Myocyte (in vitro differentiated cells): ENCODE data around the gene FGD5. TPM values are rescaled to one million over a fixed set of nuclear protein-coding genes. Genes with fewer than 3 reads are reported as not detected.
"Not testable (repeated sequence)": the region's sequence is repeated elsewhere in the genome, so short reads cannot be mapped to it uniquely, and the experiment has no call there.

Source experiments
- DNase-seq: peaks from one replicate; pipeline ENCODE4 v3.0.0-alpha.2; 2012; ENCODE audit warnings: low read depth
- total RNA-seq: library from RNA; depleted of rRNA; stranded (reverse); fragments of >200 nt; gene quantifications from 2 replicates; pipeline ENCODE4 v1.2.3, GENCODE V29; 2014

Gene FGD5
- total RNA-seq, 1 donor from 2014 or later: not detected

- no peak for DNase-seq
Observed at GRCh38 chr3:14804835-14805780, 13.7 kb upstream of the FGD5 start.

GRCh38 chr3:14805961-14806537 lies 12.7 kb upstream of the FGD5 start:
- no peak for DNase-seq

- DNase-seq: peak; percentile 31
Observed at GRCh38 chr3:14806641-14807263, 12.0 kb upstream of the FGD5 start.

GRCh38 chr3:14808025-14808424 lies 10.7 kb upstream of the FGD5 start:
- DNase-seq: no peak

- no peak for DNase-seq
Observed at GRCh38 chr3:14808502-14809266, 10.1 kb upstream of the FGD5 start.

GRCh38 chr3:14809611-14810010 lies 9.2 kb upstream of the FGD5 start:
- not testable (repeated sequence) for DNase-seq

GRCh38 chr3:14810070-14810791 lies 8.5 kb upstream of the FGD5 start:
- no peak for DNase-seq

GRCh38 chr3:14810801-14811661 lies 7.7 kb upstream of the FGD5 start:
- DNase-seq: no peak

GRCh38 chr3:14811684-14812083 lies 7.1 kb upstream of the FGD5 start:
- no peak for DNase-seq

- DNase-seq: no peak
Observed at GRCh38 chr3:14812196-14812790, 6.5 kb upstream of the FGD5 start.

- DNase-seq: no peak
Observed at GRCh38 chr3:14814411-14814871, 4.3 kb upstream of the FGD5 start.

GRCh38 chr3:14816359-14816758 lies 2.4 kb upstream of the FGD5 start:
- no peak for DNase-seq

- no peak for DNase-seq
Observed at GRCh38 chr3:14819671-14820070, 909 bp downstream of the FGD5 start.

GRCh38 chr3:14820156-14820555 lies 1.4 kb downstream of the FGD5 start:
- DNase-seq: no peak

- DNase-seq: no peak
Observed at GRCh38 chr3:14821151-14821550, 2.4 kb downstream of the FGD5 start.

GRCh38 chr3:14822134-14822533 lies 3.4 kb downstream of the FGD5 start:
- DNase-seq: no peak

GRCh38 chr3:14822670-14823390 lies 4.1 kb downstream of the FGD5 start:
- no peak for DNase-seq

- DNase-seq: no peak
Observed at GRCh38 chr3:14823393-14823792, 4.6 kb downstream of the FGD5 start.
